K562 (cell line): ENCODE results near the gene CCDC73.

Experiments
- FOXJ3 ChIP-seq: sonication (generic); formaldehyde crosslinking; IDR thresholded peaks from 2 replicates; pipeline ENCODE4 v1.4.0; 2020; ENCODE audit warnings: mild to moderate bottlenecking, missing genetic modification reagents
- SP1 ChIP-seq: sonication (generic); formaldehyde crosslinking; IDR thresholded peaks from 2 replicates; pipeline ENCODE4 v1.8.1; 2022; ENCODE audit warnings: mild to moderate bottlenecking, missing genetic modification reagents
- TF ChIP-seq, protein P1 (sequence below): sonication (generic); formaldehyde crosslinking; IDR thresholded peaks from 2 replicates; pipeline ENCODE4 v1.8.1; 2022; ENCODE audit warnings: missing genetic modification reagents
- TF ChIP-seq, protein P2 (sequence below): fragments of 250-450 bp; sonication (Bioruptor Pico); IDR thresholded peaks from 2 replicates; pipeline ENCODE4 v1.5.0; 2021; ENCODE audit warnings: mild to moderate bottlenecking, moderate library complexity
- TF ChIP-seq, protein P3 (sequence below): IDR thresholded peaks from 2 replicates; pipeline ENCODE4 v1.6.1; 2012; ENCODE audit warnings: low read depth, low read length, improper control_type of control experiment, borderline replicate concordance

DNA sequence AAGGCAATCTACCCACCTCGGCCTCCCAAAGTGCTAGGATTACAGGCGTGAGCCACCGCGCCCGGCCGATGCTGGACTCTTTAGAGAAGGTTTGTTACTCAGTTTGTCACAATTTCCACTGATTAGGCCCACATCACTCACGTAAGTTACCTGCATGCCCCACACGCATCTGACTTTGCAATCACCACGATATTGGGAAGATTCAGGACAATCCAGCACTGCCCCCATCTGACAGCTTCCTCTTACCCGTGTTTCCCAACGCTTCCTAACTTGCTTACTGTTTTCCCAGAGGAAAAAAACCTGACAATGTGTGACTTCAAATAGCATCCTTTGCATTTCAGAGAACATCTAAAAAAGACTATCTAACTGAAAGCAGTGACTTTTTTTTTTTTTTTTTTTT is 232.6 kb downstream of the CCDC73 start:
- TF ChIP-seq, protein P1, sequence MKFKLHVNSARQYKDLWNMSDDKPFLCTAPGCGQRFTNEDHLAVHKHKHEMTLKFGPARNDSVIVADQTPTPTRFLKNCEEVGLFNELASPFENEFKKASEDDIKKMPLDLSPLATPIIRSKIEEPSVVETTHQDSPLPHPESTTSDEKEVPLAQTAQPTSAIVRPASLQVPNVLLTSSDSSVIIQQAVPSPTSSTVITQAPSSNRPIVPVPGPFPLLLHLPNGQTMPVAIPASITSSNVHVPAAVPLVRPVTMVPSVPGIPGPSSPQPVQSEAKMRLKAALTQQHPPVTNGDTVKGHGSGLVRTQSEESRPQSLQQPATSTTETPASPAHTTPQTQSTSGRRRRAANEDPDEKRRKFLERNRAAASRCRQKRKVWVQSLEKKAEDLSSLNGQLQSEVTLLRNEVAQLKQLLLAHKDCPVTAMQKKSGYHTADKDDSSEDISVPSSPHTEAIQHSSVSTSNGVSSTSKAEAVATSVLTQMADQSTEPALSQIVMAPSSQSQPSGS (CRISPR knock-in tag), result no peak
- TF ChIP-seq, protein P2, sequence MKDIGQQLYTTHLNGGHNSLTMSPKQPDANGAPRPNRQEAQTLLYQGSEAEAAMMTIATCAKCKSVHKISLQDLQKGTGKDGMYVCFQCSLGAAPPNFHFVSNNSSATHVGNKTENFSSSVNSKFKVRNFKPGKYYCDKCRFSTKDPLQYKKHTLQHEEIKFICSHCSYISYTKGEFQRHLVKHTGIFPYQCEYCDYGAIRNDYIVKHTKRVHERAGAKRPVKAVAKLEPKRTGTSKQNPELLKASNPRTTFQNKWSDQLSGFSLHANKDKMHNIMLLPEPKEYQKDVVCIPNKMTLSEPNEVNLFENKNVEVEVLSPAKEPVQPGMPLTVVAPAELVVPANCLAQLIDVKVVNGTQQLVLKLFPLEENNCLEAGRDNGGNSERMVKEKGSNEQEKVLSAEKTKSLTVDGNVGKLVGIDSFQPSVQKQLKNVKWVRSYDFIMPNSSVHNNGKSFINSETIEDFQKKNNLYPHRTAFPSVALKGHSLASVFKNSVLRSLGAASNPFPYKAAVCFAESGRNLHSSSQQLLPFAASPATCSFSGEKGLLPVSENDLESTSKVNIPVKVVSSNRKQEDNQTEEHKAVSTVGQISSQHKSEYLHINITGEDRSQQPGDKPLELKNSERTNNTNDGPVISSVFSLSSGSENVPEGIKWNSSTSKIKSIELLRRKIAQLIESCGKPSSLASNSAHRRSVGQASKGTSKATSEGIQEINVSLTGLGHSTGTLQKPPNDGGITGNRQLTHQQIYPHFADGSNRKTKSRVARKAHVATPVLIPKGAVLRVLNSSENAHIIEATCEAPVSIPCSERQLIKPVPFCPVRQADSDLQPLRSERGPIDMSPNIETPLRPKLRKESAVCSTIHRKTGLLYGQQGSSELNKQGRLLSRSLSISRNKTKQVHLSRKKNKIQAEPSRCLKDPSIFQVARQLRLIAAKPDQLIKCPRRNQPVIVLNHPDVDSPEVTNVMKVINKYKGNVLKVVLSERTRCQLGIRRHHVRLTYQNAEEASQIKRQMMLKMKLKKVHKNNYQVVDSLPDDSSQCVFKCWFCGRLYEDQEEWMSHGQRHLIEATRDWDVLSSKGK (CRISPR knock-in tag), result no peak
- TF ChIP-seq SP1 (CRISPR knock-in tag) (no peak), FOXJ3 (CRISPR knock-in tag) (no peak)
- TF ChIP-seq, protein P3, sequence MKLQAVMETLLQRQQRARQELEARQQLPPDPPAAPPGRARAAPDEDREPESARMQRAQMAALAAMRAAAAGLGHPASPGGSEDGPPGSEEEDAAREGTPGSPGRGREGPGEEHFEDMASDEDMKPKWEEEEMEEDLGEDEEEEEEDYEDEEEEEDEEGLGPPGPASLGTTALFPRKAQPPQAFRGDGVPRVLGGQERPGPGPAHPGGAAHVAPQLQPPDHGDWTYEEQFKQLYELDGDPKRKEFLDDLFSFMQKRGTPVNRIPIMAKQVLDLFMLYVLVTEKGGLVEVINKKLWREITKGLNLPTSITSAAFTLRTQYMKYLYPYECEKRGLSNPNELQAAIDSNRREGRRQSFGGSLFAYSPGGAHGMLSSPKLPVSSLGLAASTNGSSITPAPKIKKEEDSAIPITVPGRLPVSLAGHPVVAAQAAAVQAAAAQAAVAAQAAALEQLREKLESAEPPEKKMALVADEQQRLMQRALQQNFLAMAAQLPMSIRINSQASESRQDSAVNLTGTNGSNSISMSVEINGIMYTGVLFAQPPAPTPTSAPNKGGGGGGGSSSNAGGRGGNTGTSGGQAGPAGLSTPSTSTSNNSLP, result no peak
